ENCODE measurements around the gene POLR3H.

DNA sequence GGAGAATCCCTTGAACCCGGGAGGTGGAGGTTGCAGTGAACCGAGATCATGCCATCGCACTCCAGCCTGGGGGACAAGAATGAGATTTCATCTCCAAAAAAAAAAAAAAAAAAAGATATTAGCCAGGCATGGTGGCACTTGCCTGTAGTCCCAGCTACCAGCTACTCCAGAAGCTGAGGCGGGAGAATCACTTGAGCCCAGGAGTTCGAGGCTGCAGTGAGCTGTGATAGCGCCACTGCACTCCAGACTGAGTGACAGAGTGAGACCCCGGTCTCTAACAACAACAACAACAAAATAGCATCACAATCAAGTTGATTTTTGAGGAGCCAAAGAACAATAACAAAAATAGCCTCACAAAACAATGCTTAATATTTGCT lies 43.1 kb upstream of the POLR3H start:
- TF ChIP-seq CTCF (IDR thresholded peaks at IDR 0.05) (no peak), EP300 (IDR thresholded peaks at IDR 0.05) (no peak), POLR2A (IDR thresholded peaks at IDR 0.05) (no peak), POLR2AphosphoS5 (IDR thresholded peaks at IDR 0.05) (no peak)

All from gastroesophageal sphincter (tissue), 3 donors.